T-helper 2 cell treated with Interferon-gamma antibody and Interleukin-4, amounts not matched to agents 100 ng/mL and 5 ng/mL, for 36 hours (primary cell): ENCODE measurements around the gene KIF2A. TPM values are rescaled to one million over a fixed set of nuclear protein-coding genes. Genes with fewer than 3 reads are reported as not detected.

Source experiments
- total RNA-seq: library from RNA; stranded (reverse); gene quantifications from 2 replicates; pipeline ENCODE4 v1.2.3, GENCODE V29; 2022

The KIF2A gene
- total RNA-seq, 1 donor from 2014 or later: 177 TPM

Other genes with a start within 250 kb of the KIF2A start
- 21.7 and 22.1 TPM in 2 replicates for gene DIMT1, start 97.7 kb downstream of the KIF2A start, total RNA-seq
- gene IPO11, start 106.6 kb downstream of the KIF2A start, total RNA-seq: 33.1 and 33.7 TPM in 2 replicates